HFFc6 (cell line): ENCODE measurements around the gene KDM5A. TPM values are rescaled to one million over a fixed set of nuclear protein-coding genes. Genes with fewer than 3 reads are reported as not detected.
"Not testable (repeated sequence)": the region's sequence is repeated elsewhere in the genome, so short reads cannot be mapped to it uniquely, and the experiment has no call there.

Source experiments
- DNase-seq: peaks from one replicate; pipeline ENCODE4 v3.0.0-alpha.2; 2018
- H3K27ac Mint-ChIP-seq: 2 replicates; pipeline ENCODE4 v1.8.0; 2020; ENCODE audit warnings: mild to moderate bottlenecking, mixed read lengths
- H3K27me3 Mint-ChIP-seq: 2 replicates; pipeline ENCODE4 v1.8.0; 2021; ENCODE audit warnings: mild to moderate bottlenecking, moderate library complexity, mixed read lengths; ENCODE audit not compliant: insufficient read depth
- H3K36me3 Mint-ChIP-seq: 2 replicates; pipeline ENCODE4 v1.8.0; 2021; ENCODE audit warnings: low read depth, mixed read lengths
- H3K4me1 Mint-ChIP-seq: 2 replicates; pipeline ENCODE4 v1.8.0; 2020; ENCODE audit warnings: low read depth, mixed read lengths
- H3K4me3 Mint-ChIP-seq: 2 replicates; pipeline ENCODE4 v1.8.0; 2020; ENCODE audit warnings: mild to moderate bottlenecking, moderate library complexity, mixed read lengths
- H3K9me3 Mint-ChIP-seq: 2 replicates; pipeline ENCODE4 v1.8.0; 2020; ENCODE audit warnings: mild to moderate bottlenecking, mixed read lengths
- CTCF ChIP-seq: fragments of 200-600 bp; sonication (generic); IDR thresholded peaks from 2 replicates; pipeline ENCODE4 v1.5.0; 2021; ENCODE audit warnings: antibody characterized with exemption, mild to moderate bottlenecking
- total RNA-seq, 6 experiments: library from RNA; stranded (reverse); fragmentation: NEBNext Ultra II Directional; extraction: Animal tissue kit (Norgen Biotek cat#: 25700); gene quantifications; 2 replicates in 1 of 6; 3 replicates in 5 of 6; pipeline ENCODE4 v1.2.3, GENCODE V29; 2021

KDM5A gene
- total RNA-seq, 6 experiments from 2014 or later = 47.1 to 55.0 (median 52.0) TPM

- Mint-ChIP-seq H3K36me3 (peaks cover 4% of the 10 kb centered on the region; the same call in 1 of the 2 replicates), H3K27ac (no peak within 1 kb of the TSS), H3K4me3 (no peak within 1 kb of the TSS), H3K9me3 (no peaks in the 10 kb centered on the region), H3K4me1 (peaks cover 7% of the 10 kb centered on the region), H3K27me3 (no peaks in the 10 kb centered on the region)
- DNase-seq = peak; percentile 82
- TF ChIP-seq CTCF = no peak
These were observed 12.3 kb upstream of the KDM5A start, which contains the start of gene CCDC77 for GRCh38 chr12:401235-402028. Gene CCDC77 (plus strand): TSS chr12:401644. CDS start chr12:409384, 7,740 bp downstream.

- Mint-ChIP-seq H3K9me3 (no peaks in the 10 kb centered on the region), H3K27ac (no peak overlapping the region), H3K4me1 (peaks cover under 1% of the 10 kb centered on the region), H3K27me3 (no peaks in the 10 kb centered on the region), H3K36me3 (no peaks in the 10 kb centered on the region), H3K4me3 (no peak overlapping the region)
- no peak for TF ChIP-seq CTCF
- DNase-seq = no peak
These were observed 11.7 kb upstream of the KDM5A start for GRCh38 chr12:400828-401227.

- no peak for TF ChIP-seq CTCF
- peaks cover 27% of the 10 kb centered on the region for H3K36me3 Mint-ChIP-seq
- H3K4me3 Mint-ChIP-seq = peak overlapping the region; percentile 94
- H3K27me3 Mint-ChIP-seq = no peaks in the 10 kb centered on the region; the same call in none of the 2 replicates
- H3K27ac Mint-ChIP-seq = peak overlapping the region; percentile 100
- no peak for DNase-seq
- H3K4me1 Mint-ChIP-seq = peaks cover 26% of the 10 kb centered on the region
- no peaks in the 10 kb centered on the region for H3K9me3 Mint-ChIP-seq
These were observed 479 bp downstream of the KDM5A start for GRCh38 chr12:388541-389141.

- no peak for DNase-seq
- peak overlapping the region; percentile 94 for H3K4me3 Mint-ChIP-seq
- no peak for TF ChIP-seq CTCF
- H3K27me3 Mint-ChIP-seq = no peaks in the 10 kb centered on the region; the same call in none of the 2 replicates
- H3K36me3 Mint-ChIP-seq = peaks cover 31% of the 10 kb centered on the region
- H3K27ac Mint-ChIP-seq = peak overlapping the region; percentile 100
- peaks cover 26% of the 10 kb centered on the region for H3K4me1 Mint-ChIP-seq
- H3K9me3 Mint-ChIP-seq = no peaks in the 10 kb centered on the region
These were observed 1.1 kb downstream of the KDM5A start for GRCh38 chr12:388012-388411.

- Mint-ChIP-seq H3K27ac (peak overlapping the region; percentile 24; the same call in 1 of the 2 replicates), H3K36me3 (peaks cover 34% of the 10 kb centered on the region), H3K4me3 (peak overlapping the region; percentile 94), H3K9me3 (no peaks in the 10 kb centered on the region), H3K4me1 (peaks cover 26% of the 10 kb centered on the region), H3K27me3 (no peaks in the 10 kb centered on the region; the same call in 1 of the 2 replicates)
- no peak for TF ChIP-seq CTCF
- DNase-seq = peak; percentile 36
These were observed 2.5 kb downstream of the KDM5A start for GRCh38 chr12:386651-387050.

GRCh38 chr12:370739-371485 is 18.2 kb downstream of the KDM5A start:
- H3K4me1 Mint-ChIP-seq, H3K27ac Mint-ChIP-seq, H3K4me3 Mint-ChIP-seq, H3K27me3 Mint-ChIP-seq, DNase-seq, H3K9me3 Mint-ChIP-seq: not testable (repeated sequence)
- peaks cover 81% of the 10 kb centered on the region for H3K36me3 Mint-ChIP-seq
